OCI-LY7 (cell line): ENCODE measurements around the gene SKIC2. TPM values are rescaled to one million over a fixed set of nuclear protein-coding genes. Genes with fewer than 3 reads are reported as not detected.
A peak's percentile ranks its signal among the peaks of the same experiment; 100 is the strongest.

Source experiments
- BruUV-seq: library from RNA; stranded (reverse); fragments of 400-500 nt; replicated peaks from 2 replicates; lab custom pipeline; 2021; lab: Mats Ljungman, UMichigan
- CTCF ChIA-PET: fragments of 300-600 bp; sonication (Branson Sonifier 250); formaldehyde crosslinking; loops from one replicate; lab custom pipeline; 2022; ENCODE audit warnings: antibody characterized with exemption; ENCODE audit not compliant: unreplicated experiment; lab: Charles Lee
- POLR2A ChIA-PET: fragments of 300-600 bp; sonication (Branson Sonifier 250); formaldehyde crosslinking; loops from one replicate; lab custom pipeline; 2022; ENCODE audit warnings: antibody characterized with exemption; lab: Charles Lee
- DNase-seq: peaks from one replicate; pipeline ENCODE4 v3.0.0-alpha.2; 2015; ENCODE audit warnings: low spot score
- H2AFZ ChIP-seq: fragments of 200-600 bp; sonication (generic), shearing (Covaris generic); 2 replicates; pipeline ENCODE4 v1.6.1; 2014; ENCODE audit warnings: mild to moderate bottlenecking, antibody characterized with exemption, low read length, moderate library complexity
- H3K27ac ChIP-seq: fragments of 200-600 bp; sonication (generic); 2 replicates; pipeline ENCODE4 v1.5.1; 2014; ENCODE audit warnings: mixed run types, low read depth, mild to moderate bottlenecking, moderate library complexity, low read length, inconsistent platforms; ENCODE audit not compliant: poor library complexity, severe bottlenecking
- H3K36me3 ChIP-seq: fragments of 200-600 bp; sonication (generic); 2 replicates; pipeline ENCODE4 v1.6.1; 2014; ENCODE audit warnings: mild to moderate bottlenecking, antibody characterized with exemption, low read length, moderate library complexity, mixed read lengths; ENCODE audit not compliant: insufficient read depth
- H3K4me1 ChIP-seq: fragments of 200-600 bp; sonication (generic); 2 replicates; pipeline ENCODE4 v1.5.1; 2014; ENCODE audit warnings: mild to moderate bottlenecking, low read length; ENCODE audit not compliant: insufficient read depth, poor library complexity, severe bottlenecking
- H3K4me2 ChIP-seq: fragments of 200-600 bp; sonication (generic); 2 replicates; pipeline ENCODE4 v1.6.1; 2014; ENCODE audit warnings: mild to moderate bottlenecking, low read length
- H3K4me3 ChIP-seq: fragments of 200-600 bp; sonication (generic); 2 replicates; pipeline ENCODE4 v1.5.1; 2014; ENCODE audit warnings: mild to moderate bottlenecking, low read depth, low read length; ENCODE audit not compliant: poor library complexity, severe bottlenecking
- H3K79me2 ChIP-seq: fragments of 200-600 bp; sonication (generic); 2 replicates; pipeline ENCODE4 v1.6.1; 2016; ENCODE audit warnings: low read depth, mild to moderate bottlenecking, low read length, moderate library complexity, mixed read lengths; ENCODE audit not compliant: insufficient read depth
- H3K9me2 ChIP-seq: fragments of 200-600 bp; sonication (generic); 2 replicates; pipeline ENCODE4 v1.6.1; 2016; ENCODE audit warnings: mild to moderate bottlenecking, low read length, mixed read lengths; ENCODE audit not compliant: insufficient read depth
- H3K9me3 ChIP-seq: fragments of 200-600 bp; sonication (generic); 2 replicates; pipeline ENCODE4 v1.6.1; 2014; ENCODE audit warnings: mild to moderate bottlenecking, mixed run types, low read length, mixed read lengths
- H4K20me1 ChIP-seq: fragments of 200-600 bp; sonication (generic); 2 replicates; pipeline ENCODE4 v1.6.1; 2014; ENCODE audit warnings: mild to moderate bottlenecking, antibody characterized with exemption, low read length, moderate library complexity, mixed read lengths; ENCODE audit not compliant: insufficient read depth
- CTCF ChIP-seq: fragments of 200-600 bp; sonication (generic); conservative IDR thresholded peaks from 2 replicates; pipeline ENCODE4 v1.5.1; 2014; ENCODE audit warnings: mild to moderate bottlenecking, antibody characterized with exemption, low read length, moderate library complexity, mixed read lengths
- EZH2phosphoT487 ChIP-seq: fragments of 200-600 bp; sonication (generic); IDR thresholded peaks from 2 replicates; pipeline ENCODE4 v1.6.1; 2018; ENCODE audit warnings: low read depth, borderline replicate concordance, mild to moderate bottlenecking, mixed run types, antibody characterized with exemption, low read length, moderate library complexity, mixed read lengths
- intact Hi-C: fragments of 100-400 bp; cut with micrococcal nuclease; formaldehyde crosslinking; loops from one replicate; pipeline ENCODE4 v1.10.0; 2022; ENCODE audit not compliant: unreplicated experiment
- total RNA-seq, 2 experiments: library from RNA; depleted of rRNA in 1 of 2; stranded (reverse); fragments of >200 nt in 1 of 2; shearing (Covaris generic) in 1 of 2; gene quantifications; 2 replicates each; pipeline ENCODE4 v1.2.3, GENCODE V29; 2014 to 2022

Gene SKIC2
- total RNA-seq, 2 experiments from 2014 or later, result 45.8 to 77.5 TPM

- POLR2A ChIA-PET, result interaction anchor here (3.7 kb wide), 1 partner anchor 12 kb away, joined by 26 read pairs; the partner anchor contains the start of genes NELFE and SKIC2
- no peaks in the 10 kb centered on the region for H3K9me3 ChIP-seq
- H2AFZ ChIP-seq, result no peak overlapping the region
- TF ChIP-seq EZH2phosphoT487 (no peak), CTCF (no peak)
- no peaks in the 10 kb centered on the region for H3K9me2 ChIP-seq
- H3K79me2 ChIP-seq, result peaks cover 18% of the 10 kb centered on the region; the same call in 1 of the 2 replicates
- no peak for DNase-seq
- no peak overlapping the region for H3K27ac ChIP-seq
- H3K4me3 ChIP-seq, result peak overlapping the region; percentile 82
- peaks cover 51% of the 10 kb centered on the region for H3K36me3 ChIP-seq
- intact Hi-C loops, result no loop called here
- peaks cover 25% of the 10 kb centered on the region for H3K4me1 ChIP-seq
- no peaks in the 10 kb centered on the region for H4K20me1 ChIP-seq
- peak overlapping the region; percentile 98 for H3K4me2 ChIP-seq
- BruUV-seq, result no TSS peak
- CTCF ChIA-PET, result interaction anchor here (1.0 kb wide), 1 partner anchor 48 kb away, joined by 3 read pairs; no protein-coding TSS in a partner anchor
These were observed 11.8 kb downstream of the SKIC2 start for GRCh38 chr6:31970604-31971271.

- intact Hi-C loops, result no loop called here
- Histone ChIP-seq H3K27ac (peak overlapping the region; percentile 70), H3K9me2 (no peaks in the 10 kb centered on the region), H3K9me3 (no peaks in the 10 kb centered on the region), H4K20me1 (no peaks in the 10 kb centered on the region), H3K4me3 (peak overlapping the region; percentile 82), H3K36me3 (peaks cover 44% of the 10 kb centered on the region), H3K4me2 (peak overlapping the region; percentile 98), H3K4me1 (peaks cover 25% of the 10 kb centered on the region), H3K79me2 (peaks cover 18% of the 10 kb centered on the region; the same call in 1 of the 2 replicates), H2AFZ (peak overlapping the region; percentile 71; the same call in 1 of the 2 replicates)
- TSS peak; percentile 84 for BruUV-seq
- ChIA-PET POLR2A (interaction anchor here (0.6 to 3.7 kb wide), 3 partner anchors 13 to 309 kb away, joined by 3 to 26 read pairs (median 4); partner anchors contain the start of genes NELFE and SKIC2), CTCF (interaction anchor here (0.6 to 1.0 kb wide), 2 partner anchors 48 to 83 kb away, joined by 3 to 4 read pairs; no protein-coding TSS in a partner anchor)
- DNase-seq, result no peak
- no peak for TF ChIP-seq EZH2phosphoT487
- no peak for TF ChIP-seq CTCF
These were observed 12.5 kb downstream of the SKIC2 start for GRCh38 chr6:31971279-31971992.
